Fibroblast of upper back skin (primary cell): ENCODE data around the gene CAMTA1.

Experiments used
- DNase-seq: peaks from one replicate; pipeline ENCODE4 v3.0.0-alpha.2; 2013

The CAMTA1 gene

DNA sequence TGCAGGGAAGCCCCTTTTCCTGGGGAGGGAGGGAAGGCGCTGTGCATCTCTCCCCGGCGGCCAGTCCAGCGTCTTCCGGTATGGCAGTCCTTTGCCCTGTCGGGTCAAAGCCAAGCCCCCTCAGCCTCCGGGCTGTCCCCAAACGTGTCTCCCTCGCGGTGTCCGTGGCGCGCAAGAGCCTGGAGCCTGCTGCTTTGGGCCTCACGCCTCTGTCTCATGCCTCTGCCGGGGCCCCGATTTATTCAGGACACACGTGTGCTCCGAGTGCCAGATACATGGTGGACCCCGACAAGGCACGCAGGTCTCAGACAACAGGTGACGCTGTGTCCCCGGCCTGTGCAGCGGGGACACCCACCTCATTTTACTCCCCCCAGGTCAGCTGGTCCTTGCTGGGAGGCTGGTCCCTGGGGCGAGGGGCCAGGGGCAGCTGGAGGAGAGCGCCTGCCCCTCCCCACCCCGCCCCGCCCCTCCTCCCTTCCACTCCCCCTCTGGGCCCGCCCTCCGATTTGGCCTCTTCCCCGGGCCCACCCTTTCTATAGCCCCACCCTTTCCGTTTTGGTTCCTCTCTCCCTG is 176.7 kb downstream of the CAMTA1 start:
- no peak for DNase-seq

DNA sequence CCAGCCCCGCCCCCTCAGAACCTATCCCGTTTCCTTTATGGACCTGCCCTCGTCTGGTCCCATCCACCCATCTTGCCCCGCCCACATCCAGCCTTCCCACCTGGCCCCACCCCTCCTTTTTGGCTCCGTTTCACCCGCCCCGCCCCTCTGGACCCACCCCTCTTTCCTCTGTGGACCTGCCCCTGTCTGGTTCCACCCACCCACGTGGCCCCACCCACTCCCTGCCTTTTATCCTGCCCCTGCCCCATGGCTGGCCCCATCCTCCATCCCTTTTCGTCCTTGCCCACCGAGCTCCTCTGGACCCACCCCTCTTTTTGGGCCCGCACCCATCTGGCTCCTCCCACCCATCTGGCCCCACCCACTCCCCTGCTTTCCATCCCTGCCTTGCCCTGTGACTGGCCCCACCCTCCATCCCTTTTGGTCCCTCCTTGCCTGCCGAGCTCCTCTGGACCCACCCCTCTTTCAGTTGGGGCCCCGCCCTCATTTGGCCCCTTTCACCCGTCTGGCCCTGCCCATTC is 177.3 kb downstream of the CAMTA1 start:
- DNase-seq: peak; percentile 16

DNA sequence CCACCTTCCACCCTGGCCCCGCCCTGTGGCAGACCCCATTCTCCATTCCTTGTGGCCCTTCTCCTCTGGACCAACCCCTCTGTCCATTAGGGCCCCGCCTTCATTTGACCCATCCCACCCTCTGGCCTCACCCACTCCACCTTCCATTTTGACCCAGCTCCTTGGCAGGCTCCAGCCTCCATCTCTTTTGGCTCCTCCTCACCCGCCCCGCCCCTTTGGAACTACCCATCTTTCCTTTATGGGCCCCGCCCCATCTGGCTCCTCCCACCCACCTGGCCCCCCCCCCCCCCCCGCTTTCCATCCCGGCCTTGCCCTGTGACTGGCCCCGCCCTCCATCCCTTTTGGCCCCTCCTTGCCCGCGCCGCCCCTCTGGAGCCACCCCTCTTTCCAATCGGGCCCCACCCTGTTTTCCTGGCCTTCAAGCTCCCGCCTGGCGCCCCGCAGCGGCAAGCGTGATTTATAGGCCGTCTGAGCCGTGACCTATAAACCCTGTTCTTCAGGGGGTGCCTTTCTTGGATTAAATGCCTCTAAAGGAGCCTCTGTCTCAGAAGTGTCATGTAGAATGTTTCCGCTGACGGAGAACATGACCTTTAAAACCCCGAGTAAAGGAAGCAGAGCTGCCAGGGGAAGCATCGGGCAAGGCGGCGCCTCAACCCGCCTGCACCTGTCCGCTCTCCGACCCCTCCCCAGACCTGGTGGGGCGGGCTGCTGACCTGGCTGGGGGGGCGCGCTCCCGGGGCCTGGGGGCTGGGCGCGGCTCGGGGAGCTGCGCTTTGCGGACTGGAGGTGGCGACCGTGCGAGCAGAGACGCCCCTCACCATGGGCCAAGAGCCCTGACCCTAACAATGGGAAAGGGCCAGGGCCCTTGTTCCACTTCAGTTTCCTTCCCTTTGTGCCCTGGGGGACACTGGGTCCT is 178.0 kb downstream of the CAMTA1 start:
- DNase-seq: peak; percentile 11

DNA sequence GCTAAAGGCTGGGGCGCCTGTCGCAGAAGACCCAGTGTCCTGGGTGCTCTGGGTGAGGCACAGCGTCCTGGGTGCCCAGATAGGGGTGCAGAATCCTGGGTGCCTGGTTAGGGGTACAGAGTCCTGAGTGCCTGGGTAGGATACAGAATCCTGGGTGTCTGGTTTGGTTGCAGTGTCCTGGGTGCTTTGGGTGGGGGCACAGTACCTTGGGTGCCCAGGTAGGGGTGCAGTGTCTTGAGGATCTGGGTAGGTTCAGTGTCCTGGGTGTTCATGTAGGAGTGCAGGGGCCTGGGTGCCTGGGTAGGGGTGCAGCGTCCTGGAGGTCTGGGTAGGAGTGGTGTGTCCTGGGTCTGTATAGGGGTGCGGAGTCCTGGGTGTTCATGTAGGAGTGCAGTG is 178.7 kb downstream of the CAMTA1 start:
- no peak for DNase-seq

DNA sequence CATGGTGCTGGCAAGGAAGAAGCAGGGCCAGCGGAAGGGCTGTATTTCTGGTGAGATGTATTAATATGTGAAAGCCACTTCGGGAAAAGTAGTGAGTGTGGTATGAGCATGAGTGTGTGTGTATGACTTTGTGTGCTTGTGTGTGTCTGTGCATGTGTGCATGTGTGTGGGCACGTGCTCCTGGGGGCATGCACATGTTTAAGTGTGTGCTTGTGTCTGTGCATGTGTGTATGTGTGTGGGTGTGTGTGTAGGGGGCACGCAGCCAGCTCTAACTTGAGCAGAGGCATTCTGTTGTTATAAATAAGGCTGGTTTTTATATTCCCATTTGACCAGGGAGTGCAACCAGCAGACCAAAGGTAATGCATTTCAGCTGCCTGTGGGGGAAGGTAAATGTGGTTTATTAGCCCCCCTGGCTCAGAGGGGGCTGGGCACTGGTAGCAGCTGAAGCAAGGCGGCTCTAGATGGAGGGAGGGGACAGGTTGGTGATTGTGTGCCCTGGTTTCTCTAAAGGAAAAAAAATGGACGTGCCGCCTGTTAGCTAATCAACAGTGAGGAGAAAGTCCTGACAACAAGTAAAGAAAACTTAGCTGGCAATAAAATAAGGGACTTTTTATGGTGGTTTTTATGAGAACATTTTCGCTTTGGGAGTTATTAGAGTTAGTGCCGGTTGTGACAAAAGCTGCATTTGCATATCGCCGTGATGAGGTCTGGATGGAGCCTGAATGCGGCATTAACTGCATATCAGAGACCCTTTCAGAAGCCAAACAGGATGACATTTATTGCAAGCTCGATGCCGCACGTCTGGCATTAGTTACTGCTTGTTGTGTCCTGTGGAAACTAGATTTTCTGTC is 180.1 kb downstream of the CAMTA1 start:
- DNase-seq: no peak

DNA sequence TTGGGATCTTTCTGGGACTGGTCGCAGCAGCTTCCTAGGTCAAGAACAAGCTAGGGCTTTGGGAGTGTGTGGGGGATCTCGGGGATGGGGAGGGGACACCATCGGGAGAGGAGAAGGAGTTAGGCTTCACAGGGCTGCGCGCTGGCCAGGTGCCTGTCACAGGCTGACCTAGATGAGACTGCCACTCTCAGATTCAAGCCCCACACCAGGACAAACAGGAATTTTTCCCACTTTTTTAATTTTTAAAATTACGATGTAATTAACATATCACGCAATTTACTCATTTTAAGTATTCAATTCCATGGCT is 180.6 kb downstream of the CAMTA1 start:
- DNase-seq: no peak

DNA sequence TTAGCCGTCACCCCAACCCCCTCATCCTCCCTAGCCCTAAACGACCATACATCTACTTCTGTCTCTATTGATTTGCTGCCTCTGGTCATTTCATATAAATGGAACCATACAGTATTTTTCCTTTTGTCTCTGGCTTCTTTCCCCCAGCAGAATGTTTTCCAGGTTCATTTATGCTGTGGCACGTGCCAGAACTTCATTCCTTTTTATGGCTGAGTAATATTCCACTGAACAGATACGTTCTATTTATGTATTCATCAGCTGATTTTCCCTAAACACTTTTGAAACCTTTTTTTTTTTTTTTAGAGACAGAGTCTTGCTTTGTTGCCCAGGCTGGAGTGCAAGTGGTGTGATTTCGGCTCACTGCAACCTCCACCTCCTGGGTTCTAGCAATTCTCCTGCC is 181.1 kb downstream of the CAMTA1 start:
- no peak for DNase-seq

DNA sequence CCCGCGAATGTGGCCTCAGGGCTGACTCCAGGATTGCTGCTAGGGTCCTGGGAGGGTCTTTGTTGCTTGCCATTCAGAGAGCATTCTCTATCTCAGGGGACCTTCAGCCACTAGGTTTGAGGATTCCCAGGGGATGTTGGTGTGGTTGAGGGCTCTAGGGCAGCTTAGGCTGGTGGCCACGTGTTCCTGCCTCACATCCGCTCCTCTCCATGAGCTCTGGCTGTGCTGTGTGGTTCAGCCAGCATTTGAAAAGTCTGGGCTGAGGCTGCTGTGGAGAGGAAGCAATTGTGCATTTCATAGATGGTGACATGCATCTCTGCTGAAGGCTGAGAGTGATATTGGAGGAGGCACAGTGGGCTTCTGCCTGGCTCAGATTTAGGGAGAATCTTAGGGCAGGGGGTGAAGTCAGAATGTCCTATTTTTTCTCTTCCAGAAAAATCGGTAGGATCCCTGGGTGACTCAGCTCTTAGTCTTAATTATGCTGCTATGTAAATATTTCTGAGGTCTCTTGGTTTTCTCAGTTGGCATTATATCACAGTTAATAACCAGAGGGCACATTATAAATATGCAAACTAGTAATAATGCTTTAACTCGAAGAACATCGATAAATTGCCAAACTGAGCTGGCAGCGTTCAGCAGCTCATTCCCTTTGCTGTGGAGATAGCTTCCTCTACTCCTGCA is 182.3 kb downstream of the CAMTA1 start:
- DNase-seq: peak; percentile 29

DNA sequence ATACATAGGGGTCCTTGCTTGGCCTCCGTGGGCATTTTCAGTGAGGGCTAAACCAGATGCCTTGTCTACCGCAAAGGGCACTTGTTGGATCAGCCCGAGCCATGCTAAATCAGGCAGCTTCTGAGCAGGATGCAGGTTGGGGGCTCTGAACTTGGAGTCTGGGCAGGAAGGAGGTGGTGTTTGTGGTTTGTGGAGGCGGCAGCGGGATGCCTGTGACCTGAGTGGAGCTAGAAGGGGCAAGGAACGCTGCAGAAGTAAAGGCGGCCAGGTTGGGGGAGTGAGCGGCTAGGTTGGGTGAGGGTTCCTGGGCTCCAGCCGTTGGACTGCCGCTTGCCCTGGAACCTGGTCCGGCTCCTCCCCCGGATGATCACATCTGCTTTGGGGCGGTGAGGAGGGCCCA is 183.9 kb downstream of the CAMTA1 start:
- peak; percentile 22 for DNase-seq

DNA sequence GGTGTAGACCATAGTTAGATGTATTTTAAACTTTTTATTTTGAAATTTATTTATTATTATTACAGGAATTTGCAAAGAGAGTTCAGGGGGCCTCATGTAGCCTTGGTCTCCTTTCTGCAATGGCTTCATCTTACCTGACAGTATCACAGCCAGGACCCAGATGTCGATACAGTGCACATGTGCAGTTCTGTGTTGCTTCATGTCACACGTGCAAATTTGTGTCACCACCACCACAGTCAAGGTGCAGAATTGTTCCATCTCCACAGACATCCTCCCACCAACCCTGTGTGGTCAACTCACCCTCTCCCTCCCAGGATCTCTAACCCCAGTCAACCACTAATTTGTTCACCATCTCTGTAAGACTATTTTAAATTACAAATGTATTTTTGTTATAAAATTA is 184.5 kb downstream of the CAMTA1 start:
- no peak for DNase-seq

DNA sequence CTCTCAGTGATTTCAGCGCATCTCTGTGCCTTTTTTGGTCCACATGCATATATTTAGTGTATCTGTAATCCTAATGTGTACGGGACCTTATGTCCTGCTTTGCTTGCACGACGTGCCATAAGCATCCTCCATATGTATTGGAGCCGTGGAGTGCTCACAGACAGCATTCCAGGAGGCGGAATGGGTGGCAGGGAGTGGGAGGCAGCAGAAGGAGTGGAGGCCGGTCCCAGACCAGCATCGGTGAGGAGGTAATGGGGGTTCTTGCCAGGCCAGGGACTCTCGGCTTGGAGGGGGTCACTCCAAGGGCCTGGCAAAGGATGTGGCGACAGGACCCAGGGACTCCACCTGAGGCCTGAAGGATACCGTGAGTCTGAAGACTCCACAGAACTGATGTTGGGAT is 185.0 kb downstream of the CAMTA1 start:
- DNase-seq: no peak

DNA sequence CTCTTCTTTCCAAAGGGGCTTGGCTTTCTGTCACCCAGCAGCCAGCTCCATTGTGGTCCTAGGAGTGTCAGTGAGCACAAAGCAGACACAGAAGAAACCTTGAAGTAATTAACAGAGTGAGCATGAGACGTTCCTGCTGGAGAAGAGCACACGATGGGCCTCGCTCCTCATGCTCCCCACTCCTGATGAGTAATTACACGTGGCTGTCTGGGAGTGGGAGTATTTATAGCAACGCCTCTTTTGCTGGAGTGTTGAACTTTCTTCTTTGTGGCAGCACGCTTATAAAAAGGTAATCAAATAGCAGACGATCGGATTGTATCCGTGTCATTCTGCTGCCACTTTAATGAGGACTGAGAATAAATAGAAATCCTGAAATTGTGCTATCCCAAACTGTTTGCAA is 185.8 kb downstream of the CAMTA1 start:
- peak; percentile 37 for DNase-seq

DNA sequence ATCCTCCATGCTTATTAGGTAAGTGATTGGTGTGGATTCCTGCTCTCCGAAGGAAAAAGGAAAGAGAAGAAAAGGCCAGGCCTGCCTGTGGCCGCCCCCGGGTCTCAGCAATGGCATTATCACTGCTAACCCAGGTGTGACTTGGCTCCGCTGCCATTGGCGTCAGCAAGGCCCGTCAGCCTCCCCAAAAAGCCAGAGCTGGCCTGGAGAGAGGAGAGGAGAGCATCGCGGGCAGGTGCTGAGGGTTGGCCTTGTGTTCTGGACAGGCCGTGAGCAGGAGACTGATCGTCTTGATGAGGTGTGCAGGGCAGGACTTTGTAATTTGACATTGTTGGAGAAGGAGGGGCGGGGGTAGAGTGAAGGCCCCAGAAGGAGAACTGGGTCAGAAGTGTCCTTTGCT is 186.4 kb downstream of the CAMTA1 start:
- no peak for DNase-seq

DNA sequence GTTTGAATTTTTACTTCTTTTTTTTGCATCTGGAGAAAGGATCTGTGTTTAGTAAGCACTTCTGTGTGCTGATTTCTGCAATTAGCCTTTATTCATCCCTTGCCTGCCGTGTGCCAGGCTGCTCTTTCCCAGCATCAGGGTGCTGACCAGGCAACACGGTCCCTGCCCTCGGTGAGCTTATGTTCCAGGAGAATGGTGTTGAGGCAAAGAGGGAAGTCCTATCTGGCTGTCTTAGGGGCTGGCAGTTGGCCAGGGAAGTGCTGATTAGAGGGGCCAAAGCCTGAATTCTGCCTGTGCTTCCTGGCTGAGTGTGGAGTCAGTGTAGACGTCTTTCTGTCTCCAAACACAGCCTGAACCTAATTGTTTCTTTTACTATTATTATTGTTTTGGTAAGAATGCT is 187.1 kb downstream of the CAMTA1 start:
- no peak for DNase-seq

DNA sequence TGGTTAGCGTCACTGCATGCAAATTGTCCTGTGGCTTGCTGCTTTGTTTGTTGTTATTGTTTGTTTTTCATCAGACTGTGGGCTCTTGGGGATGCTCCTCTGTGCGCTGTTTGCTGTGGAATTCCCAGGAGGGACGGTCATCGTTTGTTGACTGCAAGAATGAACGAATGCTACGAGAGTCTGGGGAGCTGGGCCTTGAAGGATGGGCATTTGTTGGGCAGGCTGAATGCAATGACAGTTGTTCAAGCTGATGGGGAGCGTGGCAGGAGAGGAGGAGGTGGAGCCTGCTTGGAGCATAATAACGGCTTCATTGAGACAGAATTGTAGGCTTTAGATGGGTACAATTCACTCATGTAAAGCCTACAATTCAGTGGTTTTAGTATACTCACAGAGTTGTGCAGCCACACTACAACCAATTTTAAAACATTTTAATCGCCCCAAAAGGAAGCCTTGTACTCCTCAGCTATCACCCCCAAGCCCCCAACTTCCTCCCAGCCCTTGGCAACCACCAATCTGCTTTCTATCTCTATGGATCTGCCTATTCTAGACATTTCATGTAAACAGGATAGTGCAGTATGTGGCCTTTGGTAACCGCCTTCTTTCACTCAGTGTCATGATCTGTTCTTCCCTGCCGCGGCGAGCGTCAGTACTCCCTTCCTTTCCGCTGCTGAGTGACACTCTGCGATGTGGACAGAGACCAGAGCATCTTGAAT is 190.2 kb downstream of the CAMTA1 start:
- no peak for DNase-seq

DNA sequence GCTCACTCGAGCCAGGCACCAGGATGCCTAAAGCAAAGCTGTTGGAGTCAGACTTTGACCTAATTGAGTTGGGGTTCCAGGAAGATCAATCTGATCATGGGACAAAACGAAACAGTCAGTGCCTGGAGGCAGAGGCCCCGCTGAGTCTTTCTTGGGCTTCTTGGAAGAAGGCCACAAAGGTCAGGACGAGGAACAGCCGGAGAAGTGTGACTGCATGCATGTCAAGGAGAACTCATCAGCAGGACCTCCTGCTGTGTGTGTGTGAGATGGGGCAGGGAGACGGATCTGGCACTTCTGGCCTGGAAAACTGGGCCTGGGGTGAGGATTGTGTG is 190.8 kb downstream of the CAMTA1 start:
- DNase-seq: no peak

DNA sequence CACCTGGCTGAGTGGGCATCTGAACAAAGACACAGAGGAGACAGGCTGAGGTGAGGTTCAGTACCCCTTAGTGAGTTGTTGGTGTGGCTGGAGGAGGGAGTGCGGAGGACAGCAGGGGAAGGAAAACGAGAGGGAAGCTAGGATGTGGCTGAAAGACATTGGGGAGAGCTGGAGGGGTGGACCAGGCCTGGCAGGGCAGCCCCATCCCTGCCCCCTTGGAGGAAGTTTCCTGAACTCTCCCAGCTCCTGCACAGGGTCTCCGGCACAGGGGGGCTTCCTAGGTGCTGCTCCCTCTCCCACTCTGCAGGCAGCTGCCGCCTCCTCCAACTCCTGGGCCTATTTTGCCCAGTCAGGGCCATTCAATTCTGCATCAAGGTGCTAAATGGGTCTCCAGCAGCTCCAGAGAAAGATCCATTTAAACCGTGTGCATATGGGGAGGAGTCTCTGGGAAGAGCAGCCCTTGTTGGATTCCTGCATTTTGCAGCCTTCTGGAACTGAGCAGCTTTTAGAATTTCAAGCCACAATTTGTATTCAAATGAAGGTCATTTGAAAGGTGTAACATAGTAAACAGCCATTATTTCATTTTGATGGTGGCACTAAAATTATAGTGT is 193.9 kb downstream of the CAMTA1 start:
- DNase-seq: no peak

DNA sequence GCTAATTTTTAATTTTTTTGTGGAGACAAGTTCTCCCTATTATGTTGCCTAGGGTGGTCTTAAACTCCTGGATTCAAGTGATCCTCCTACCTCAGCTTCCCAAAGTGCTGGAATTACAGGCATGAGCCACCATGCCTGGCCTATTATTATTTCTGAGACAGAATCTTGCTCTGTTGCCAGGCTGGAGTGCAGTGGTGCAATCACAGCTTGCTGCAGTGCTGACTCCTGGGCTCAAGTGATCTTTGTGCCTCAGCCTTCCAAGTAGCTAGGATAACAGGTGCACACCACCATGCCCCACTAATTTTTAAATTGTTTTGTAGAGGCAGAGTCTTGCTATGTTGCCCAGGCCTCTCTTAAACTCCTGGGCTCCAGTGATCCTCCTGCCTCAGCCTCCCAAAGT is 196.3 kb downstream of the CAMTA1 start:
- no peak for DNase-seq

DNA sequence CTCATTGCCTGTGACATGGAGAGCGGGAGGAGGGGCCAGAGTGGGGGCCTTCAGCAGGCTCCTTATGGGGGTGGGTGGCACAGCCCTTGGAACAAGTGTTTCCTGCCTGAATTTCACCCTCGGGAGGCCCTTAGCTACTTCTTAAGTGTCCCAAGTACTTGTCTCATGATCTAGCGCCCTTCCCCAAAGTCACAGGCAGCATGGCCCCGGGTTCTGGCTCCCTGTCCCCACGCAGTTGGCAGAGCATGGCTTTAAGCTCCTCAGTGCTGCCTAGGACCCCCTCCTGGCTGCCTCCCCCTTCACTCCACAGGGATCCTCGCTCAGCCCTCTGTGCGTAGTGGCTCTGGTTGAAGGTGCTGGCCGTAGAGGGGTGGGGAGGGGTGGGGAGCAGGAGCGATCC is 197.2 kb downstream of the CAMTA1 start:
- no peak for DNase-seq

DNA sequence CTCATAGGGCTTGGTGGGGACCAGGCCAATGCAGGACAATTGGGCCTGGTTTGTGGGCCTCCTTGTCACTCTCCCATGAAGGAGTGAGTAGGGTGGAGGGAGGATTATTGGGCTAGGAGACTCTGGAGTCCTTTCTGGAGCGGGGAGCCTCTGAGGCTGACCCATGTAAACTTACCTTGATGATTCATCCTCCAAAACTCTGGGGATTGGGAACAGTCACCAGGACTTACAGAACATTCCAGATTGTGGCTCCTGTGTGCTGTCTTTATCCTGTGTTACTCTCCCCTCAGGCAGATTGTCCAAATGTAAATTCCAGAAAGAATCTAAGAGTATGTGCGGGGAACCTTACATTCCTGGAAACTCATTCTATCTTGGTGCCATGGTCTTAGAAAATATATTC is 197.6 kb downstream of the CAMTA1 start:
- DNase-seq: no peak

DNA sequence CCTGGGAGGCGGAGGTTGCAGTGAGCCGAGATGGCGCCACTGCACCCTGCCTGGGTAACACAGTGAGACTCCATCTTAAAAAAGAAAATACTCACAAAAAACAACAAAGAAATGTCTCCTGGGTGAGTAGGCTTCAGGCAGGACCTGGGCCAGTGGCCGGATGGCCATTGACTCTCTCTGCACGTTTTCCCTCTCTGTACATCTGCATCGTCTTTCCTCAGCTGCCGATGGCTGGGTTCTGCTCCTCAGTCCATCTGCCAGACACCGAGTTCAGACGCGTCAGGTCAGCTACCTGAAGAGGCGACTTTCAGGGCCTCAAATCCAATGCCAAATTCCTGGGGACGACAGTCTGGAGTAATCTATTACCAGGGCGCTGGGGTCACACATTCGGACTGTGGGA is 199.3 kb downstream of the CAMTA1 start:
- no peak for DNase-seq

DNA sequence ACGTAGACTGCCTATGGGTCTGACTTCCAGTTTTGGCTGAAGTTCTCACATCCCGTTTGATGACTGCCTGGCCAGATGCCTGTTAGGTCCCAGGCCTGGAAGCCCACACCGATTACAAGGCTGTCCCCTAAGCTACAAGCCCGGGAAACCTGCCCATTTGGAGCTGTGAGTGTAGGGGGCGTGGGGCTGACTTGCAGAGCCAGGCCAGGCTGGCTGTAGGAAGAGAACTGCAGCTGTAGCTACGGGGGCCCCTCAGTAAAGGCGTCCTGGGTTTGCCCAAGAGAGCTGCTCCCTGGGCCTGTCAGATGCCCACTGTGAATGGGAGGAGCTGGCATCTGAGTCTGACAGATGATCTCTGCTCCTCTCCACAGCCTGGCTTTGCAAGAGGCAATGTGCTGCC is 199.7 kb downstream of the CAMTA1 start:
- peak; percentile 12 for DNase-seq
